Gastroesophageal sphincter (tissue), 3 donors: ENCODE measurements around the gene MT1X.

Experiments
- CTCF ChIP-seq, 4 experiments: fragments of 200-600 bp in 2 of 4; fragments of 450-650 bp in 2 of 4; sonication (generic) in 1 of 4; IDR thresholded peaks; one replicate each; pipeline ENCODE4 v1.5.1; 2017 to 2019; ENCODE audit warnings: antibody characterized with exemption in 4 of 4, mild to moderate bottlenecking in 2 of 4, moderate library complexity in 2 of 4
- POLR2AphosphoS5 ChIP-seq: sonication (generic); formaldehyde crosslinking; IDR thresholded peaks from one replicate; pipeline ENCODE4 v1.6.1; 2017; ENCODE audit warnings: antibody characterized with exemption

- no peak for TF ChIP-seq POLR2AphosphoS5
- no peak for TF ChIP-seq CTCF (IDR thresholded peaks at IDR 0.05)
Observed at GRCh38 chr16:56651586-56651985, 30.7 kb upstream of the MT1X start, which contains the start of gene MT1B.
